WTC11 (cell line): Measurements from ENCODE around the gene RCAN2. TPM values are rescaled to one million over a fixed set of nuclear protein-coding genes. Genes with fewer than 3 reads are reported as not detected.

Experiments used
- ATAC-seq: fragments of 200-7000 bp; cut with Tn5 transposase; 2 replicates; pipeline ENCODE4 v1.10.0; 2021; ENCODE audit warnings: mild to moderate bottlenecking, moderate library complexity
- CTCF ChIA-PET: fragments of 300-600 bp; sonication (Branson Sonifier 250); formaldehyde crosslinking; loops from one replicate; lab custom pipeline; 2021; ENCODE audit warnings: antibody characterized with exemption; lab: Charles Lee
- POLR2A ChIA-PET: fragments of 350-600 bp; sonication (Branson Sonifier 250); formaldehyde crosslinking; loops from one replicate; lab custom pipeline; 2021; ENCODE audit warnings: antibody characterized with exemption; lab: Charles Lee
- DNase-seq: peaks from one replicate; pipeline ENCODE4 v3.0.0; 2021; ENCODE audit warnings: low spot score
- H3K27ac Mint-ChIP-seq: 2 replicates; pipeline ENCODE4 v1.8.0; 2021; ENCODE audit warnings: mixed read lengths
- H3K27me3 Mint-ChIP-seq: 2 replicates; pipeline ENCODE4 v1.8.0; 2021; ENCODE audit warnings: low read depth, mild to moderate bottlenecking, moderate library complexity, mixed read lengths
- H3K36me3 Mint-ChIP-seq: 2 replicates; pipeline ENCODE4 v1.8.0; 2021; ENCODE audit warnings: mixed read lengths
- H3K4me1 Mint-ChIP-seq: 2 replicates; pipeline ENCODE4 v1.8.0; 2022; ENCODE audit warnings: mixed read lengths
- H3K4me3 Mint-ChIP-seq: 2 replicates; pipeline ENCODE4 v1.8.0; 2021; ENCODE audit warnings: mild to moderate bottlenecking, moderate library complexity, mixed read lengths
- H3K9me3 Mint-ChIP-seq: 2 replicates; pipeline ENCODE4 v1.8.0; 2021; ENCODE audit warnings: mixed read lengths
- CBFB ChIP-seq: sonication (generic); formaldehyde crosslinking; IDR thresholded peaks from 2 replicates; pipeline ENCODE4 v1.8.1; 2022; ENCODE audit warnings: mild to moderate bottlenecking, low read depth, missing genetic modification reagents
- ESRRA ChIP-seq: sonication (generic); formaldehyde crosslinking; IDR thresholded peaks from 2 replicates; pipeline ENCODE4 v1.8.1; 2022; ENCODE audit warnings: mild to moderate bottlenecking, missing genetic modification reagents, borderline replicate concordance
- FOXK1 ChIP-seq: sonication (generic); formaldehyde crosslinking; IDR thresholded peaks from 2 replicates; pipeline ENCODE4 v1.8.0; 2022; ENCODE audit warnings: mild to moderate bottlenecking, moderate library complexity, missing genetic modification reagents
- GABPB1 ChIP-seq: sonication (generic); formaldehyde crosslinking; IDR thresholded peaks from 2 replicates; pipeline ENCODE4 v1.8.1; 2023; ENCODE audit warnings: mild to moderate bottlenecking, missing genetic modification reagents
- KAT7 ChIP-seq: sonication (generic); formaldehyde crosslinking; IDR thresholded peaks from 2 replicates; pipeline ENCODE4 v1.8.1; 2023; ENCODE audit warnings: missing genetic modification reagents, mild to moderate bottlenecking, borderline replicate concordance
- NFATC4 ChIP-seq: fragments of 250-450 bp; sonication (Bioruptor Pico); IDR thresholded peaks from 2 replicates; pipeline ENCODE4 v1.9.0; 2021; ENCODE audit warnings: mild to moderate bottlenecking
- PREB ChIP-seq: sonication (generic); formaldehyde crosslinking; IDR thresholded peaks from 2 replicates; pipeline ENCODE4 v1.8.1; 2022; ENCODE audit warnings: mild to moderate bottlenecking, missing genetic modification reagents, moderate library complexity, borderline replicate concordance
- STAT6 ChIP-seq: sonication (generic); formaldehyde crosslinking; conservative IDR thresholded peaks from 2 replicates; pipeline ENCODE4 v1.8.1; 2023; ENCODE audit warnings: mild to moderate bottlenecking, low read depth, missing genetic modification reagents, moderate library complexity
- TP53 ChIP-seq: sonication (generic); formaldehyde crosslinking; IDR thresholded peaks from 2 replicates; pipeline ENCODE4 v1.8.1; 2023; ENCODE audit warnings: mild to moderate bottlenecking, missing genetic modification reagents
- ZNF219 ChIP-seq: sonication (generic); formaldehyde crosslinking; IDR thresholded peaks from 2 replicates; pipeline ENCODE4 v1.8.0; 2023; ENCODE audit warnings: missing genetic modification reagents, mild to moderate bottlenecking, borderline replicate concordance
- ZNF416 ChIP-seq: fragments of 250-450 bp; sonication (Bioruptor Pico); IDR thresholded peaks from 2 replicates; pipeline ENCODE4 v1.9.0; 2021; ENCODE audit warnings: mild to moderate bottlenecking, inconsistent platforms
- total RNA-seq: library from RNA; stranded (reverse); gene quantifications from 3 replicates; pipeline ENCODE4 v1.2.3, GENCODE V29; 2021
- TF ChIP-seq, protein P1 (sequence below): sonication (generic); formaldehyde crosslinking; IDR thresholded peaks from 2 replicates; pipeline ENCODE4 v1.8.1; 2022; ENCODE audit warnings: low read depth, missing genetic modification reagents, borderline replicate concordance
- TF ChIP-seq, protein P2 (sequence below): sonication (generic); formaldehyde crosslinking; IDR thresholded peaks from 2 replicates; pipeline ENCODE4 v1.8.0; 2022; ENCODE audit warnings: mild to moderate bottlenecking, missing genetic modification reagents
- TF ChIP-seq, protein P3 (sequence below): sonication (generic); formaldehyde crosslinking; IDR thresholded peaks from 2 replicates; pipeline ENCODE4 v1.8.1; 2022; ENCODE audit warnings: low read depth, mild to moderate bottlenecking, moderate library complexity, missing genetic modification reagents, borderline replicate concordance
- TF ChIP-seq, protein P4 (sequence below): sonication (generic); formaldehyde crosslinking; IDR thresholded peaks from 2 replicates; pipeline ENCODE4 v1.8.0; 2022; ENCODE audit warnings: mild to moderate bottlenecking, missing genetic modification reagents
- TF ChIP-seq, protein P5 (sequence below): sonication (generic); formaldehyde crosslinking; IDR thresholded peaks from 2 replicates; pipeline ENCODE4 v1.8.1; 2023; ENCODE audit warnings: mild to moderate bottlenecking, missing genetic modification reagents, moderate library complexity
- TF ChIP-seq, protein P6 (sequence below): fragments of 250-450 bp; sonication (Bioruptor Pico); IDR thresholded peaks from 2 replicates; pipeline ENCODE4 v1.9.0; 2021; ENCODE audit warnings: mild to moderate bottlenecking
- TF ChIP-seq, protein P7 (sequence below): sonication (generic); formaldehyde crosslinking; IDR thresholded peaks from 2 replicates; pipeline ENCODE4 v1.8.1; 2023; ENCODE audit warnings: mild to moderate bottlenecking, missing genetic modification reagents, moderate library complexity

Gene RCAN2
- total RNA-seq, 1 experiment from 2014 or later: 3.9 TPM

GRCh38 chr6:46269447-46270229 lies 221.6 kb downstream of the RCAN2 start (continued):
- TF ChIP-seq STAT6 (no peak), GABPB1 (no peak), TP53 (no peak), PREB (CRISPR knock-in tag) (no peak), ZNF416 (CRISPR knock-in tag) (no peak), KAT7 (CRISPR knock-in tag) (no peak), CBFB (CRISPR knock-in tag) (no peak)
- TF ChIP-seq, protein P1, sequence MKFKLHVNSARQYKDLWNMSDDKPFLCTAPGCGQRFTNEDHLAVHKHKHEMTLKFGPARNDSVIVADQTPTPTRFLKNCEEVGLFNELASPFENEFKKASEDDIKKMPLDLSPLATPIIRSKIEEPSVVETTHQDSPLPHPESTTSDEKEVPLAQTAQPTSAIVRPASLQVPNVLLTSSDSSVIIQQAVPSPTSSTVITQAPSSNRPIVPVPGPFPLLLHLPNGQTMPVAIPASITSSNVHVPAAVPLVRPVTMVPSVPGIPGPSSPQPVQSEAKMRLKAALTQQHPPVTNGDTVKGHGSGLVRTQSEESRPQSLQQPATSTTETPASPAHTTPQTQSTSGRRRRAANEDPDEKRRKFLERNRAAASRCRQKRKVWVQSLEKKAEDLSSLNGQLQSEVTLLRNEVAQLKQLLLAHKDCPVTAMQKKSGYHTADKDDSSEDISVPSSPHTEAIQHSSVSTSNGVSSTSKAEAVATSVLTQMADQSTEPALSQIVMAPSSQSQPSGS (CRISPR knock-in tag): no peak
- TF ChIP-seq, protein P2, sequence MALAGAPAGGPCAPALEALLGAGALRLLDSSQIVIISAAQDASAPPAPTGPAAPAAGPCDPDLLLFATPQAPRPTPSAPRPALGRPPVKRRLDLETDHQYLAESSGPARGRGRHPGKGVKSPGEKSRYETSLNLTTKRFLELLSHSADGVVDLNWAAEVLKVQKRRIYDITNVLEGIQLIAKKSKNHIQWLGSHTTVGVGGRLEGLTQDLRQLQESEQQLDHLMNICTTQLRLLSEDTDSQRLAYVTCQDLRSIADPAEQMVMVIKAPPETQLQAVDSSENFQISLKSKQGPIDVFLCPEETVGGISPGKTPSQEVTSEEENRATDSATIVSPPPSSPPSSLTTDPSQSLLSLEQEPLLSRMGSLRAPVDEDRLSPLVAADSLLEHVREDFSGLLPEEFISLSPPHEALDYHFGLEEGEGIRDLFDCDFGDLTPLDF (CRISPR knock-in tag): no peak
- TF ChIP-seq, protein P3, sequence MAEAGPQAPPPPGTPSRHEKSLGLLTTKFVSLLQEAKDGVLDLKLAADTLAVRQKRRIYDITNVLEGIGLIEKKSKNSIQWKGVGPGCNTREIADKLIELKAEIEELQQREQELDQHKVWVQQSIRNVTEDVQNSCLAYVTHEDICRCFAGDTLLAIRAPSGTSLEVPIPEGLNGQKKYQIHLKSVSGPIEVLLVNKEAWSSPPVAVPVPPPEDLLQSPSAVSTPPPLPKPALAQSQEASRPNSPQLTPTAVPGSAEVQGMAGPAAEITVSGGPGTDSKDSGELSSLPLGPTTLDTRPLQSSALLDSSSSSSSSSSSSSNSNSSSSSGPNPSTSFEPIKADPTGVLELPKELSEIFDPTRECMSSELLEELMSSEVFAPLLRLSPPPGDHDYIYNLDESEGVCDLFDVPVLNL (CRISPR knock-in tag): no peak
- TF ChIP-seq, protein P4, sequence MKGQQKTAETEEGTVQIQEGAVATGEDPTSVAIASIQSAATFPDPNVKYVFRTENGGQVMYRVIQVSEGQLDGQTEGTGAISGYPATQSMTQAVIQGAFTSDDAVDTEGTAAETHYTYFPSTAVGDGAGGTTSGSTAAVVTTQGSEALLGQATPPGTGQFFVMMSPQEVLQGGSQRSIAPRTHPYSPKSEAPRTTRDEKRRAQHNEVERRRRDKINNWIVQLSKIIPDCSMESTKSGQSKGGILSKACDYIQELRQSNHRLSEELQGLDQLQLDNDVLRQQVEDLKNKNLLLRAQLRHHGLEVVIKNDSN (CRISPR knock-in tag): no peak
- TF ChIP-seq, protein P5, sequence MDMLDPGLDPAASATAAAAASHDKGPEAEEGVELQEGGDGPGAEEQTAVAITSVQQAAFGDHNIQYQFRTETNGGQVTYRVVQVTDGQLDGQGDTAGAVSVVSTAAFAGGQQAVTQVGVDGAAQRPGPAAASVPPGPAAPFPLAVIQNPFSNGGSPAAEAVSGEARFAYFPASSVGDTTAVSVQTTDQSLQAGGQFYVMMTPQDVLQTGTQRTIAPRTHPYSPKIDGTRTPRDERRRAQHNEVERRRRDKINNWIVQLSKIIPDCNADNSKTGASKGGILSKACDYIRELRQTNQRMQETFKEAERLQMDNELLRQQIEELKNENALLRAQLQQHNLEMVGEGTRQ (CRISPR knock-in tag): no peak

DNA sequence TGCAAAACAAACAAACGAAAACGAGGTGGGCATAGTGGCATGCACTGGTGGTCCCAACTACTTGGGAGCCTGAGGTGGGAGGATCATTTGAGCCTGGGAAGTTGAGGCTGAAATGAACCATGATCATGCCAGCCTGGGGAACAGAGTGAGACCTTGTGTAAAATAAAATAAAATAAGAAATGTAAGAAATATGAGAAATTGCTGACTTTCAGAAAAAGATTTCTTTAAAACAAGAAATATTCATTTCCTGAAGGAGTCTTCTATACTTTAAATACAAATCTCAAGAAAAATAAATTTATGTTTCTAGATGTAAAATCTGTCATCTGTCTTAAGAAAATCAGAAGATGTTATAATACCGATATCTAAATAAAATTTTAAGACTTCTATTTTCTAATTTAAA lies 223.7 kb downstream of the RCAN2 start:
- Mint-ChIP-seq H3K4me3 (no peak overlapping the region), H3K27ac (no peak overlapping the region), H3K36me3 (no peaks in the 10 kb centered on the region), H3K27me3 (no peaks in the 10 kb centered on the region), H3K9me3 (no peaks in the 10 kb centered on the region), H3K4me1 (no peaks in the 10 kb centered on the region)
- POLR2A ChIA-PET: no interaction called here
- DNase-seq (no peak), ATAC-seq (no peak)
- CTCF ChIA-PET: no interaction called here
- TF ChIP-seq NFATC4 (CRISPR knock-in tag) (no peak), FOXK1 (CRISPR knock-in tag) (no peak), ZNF219 (CRISPR knock-in tag) (no peak), ESRRA (CRISPR knock-in tag) (no peak)
- TF ChIP-seq, protein P6, sequence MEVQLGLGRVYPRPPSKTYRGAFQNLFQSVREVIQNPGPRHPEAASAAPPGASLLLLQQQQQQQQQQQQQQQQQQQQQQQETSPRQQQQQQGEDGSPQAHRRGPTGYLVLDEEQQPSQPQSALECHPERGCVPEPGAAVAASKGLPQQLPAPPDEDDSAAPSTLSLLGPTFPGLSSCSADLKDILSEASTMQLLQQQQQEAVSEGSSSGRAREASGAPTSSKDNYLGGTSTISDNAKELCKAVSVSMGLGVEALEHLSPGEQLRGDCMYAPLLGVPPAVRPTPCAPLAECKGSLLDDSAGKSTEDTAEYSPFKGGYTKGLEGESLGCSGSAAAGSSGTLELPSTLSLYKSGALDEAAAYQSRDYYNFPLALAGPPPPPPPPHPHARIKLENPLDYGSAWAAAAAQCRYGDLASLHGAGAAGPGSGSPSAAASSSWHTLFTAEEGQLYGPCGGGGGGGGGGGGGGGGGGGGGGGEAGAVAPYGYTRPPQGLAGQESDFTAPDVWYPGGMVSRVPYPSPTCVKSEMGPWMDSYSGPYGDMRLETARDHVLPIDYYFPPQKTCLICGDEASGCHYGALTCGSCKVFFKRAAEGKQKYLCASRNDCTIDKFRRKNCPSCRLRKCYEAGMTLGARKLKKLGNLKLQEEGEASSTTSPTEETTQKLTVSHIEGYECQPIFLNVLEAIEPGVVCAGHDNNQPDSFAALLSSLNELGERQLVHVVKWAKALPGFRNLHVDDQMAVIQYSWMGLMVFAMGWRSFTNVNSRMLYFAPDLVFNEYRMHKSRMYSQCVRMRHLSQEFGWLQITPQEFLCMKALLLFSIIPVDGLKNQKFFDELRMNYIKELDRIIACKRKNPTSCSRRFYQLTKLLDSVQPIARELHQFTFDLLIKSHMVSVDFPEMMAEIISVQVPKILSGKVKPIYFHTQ (CRISPR knock-in tag): no peak
- TF ChIP-seq, protein P7, sequence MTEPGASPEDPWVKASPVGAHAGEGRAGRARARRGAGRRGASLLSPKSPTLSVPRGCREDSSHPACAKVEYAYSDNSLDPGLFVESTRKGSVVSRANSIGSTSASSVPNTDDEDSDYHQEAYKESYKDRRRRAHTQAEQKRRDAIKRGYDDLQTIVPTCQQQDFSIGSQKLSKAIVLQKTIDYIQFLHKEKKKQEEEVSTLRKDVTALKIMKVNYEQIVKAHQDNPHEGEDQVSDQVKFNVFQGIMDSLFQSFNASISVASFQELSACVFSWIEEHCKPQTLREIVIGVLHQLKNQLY (CRISPR knock-in tag): no peak
